Endothelial cell (in vitro differentiated cells): ENCODE results near the gene TMEM178B. TPM values are rescaled to one million over a fixed set of nuclear protein-coding genes. Genes with fewer than 3 reads are reported as not detected.

Source experiments
- DNase-seq: peaks from one replicate; pipeline ENCODE4 v3.0.0; 2021; ENCODE audit warnings: low spot score
- H3K27ac Mint-ChIP-seq: one replicate; pipeline ENCODE4 v1.8.0; 2021; ENCODE audit warnings: mixed read lengths, inconsistent platforms; ENCODE audit not compliant: unreplicated experiment
- H3K27me3 Mint-ChIP-seq: one replicate; pipeline ENCODE4 v1.8.0; 2021; ENCODE audit warnings: mild to moderate bottlenecking, moderate library complexity, mixed read lengths, inconsistent platforms; ENCODE audit not compliant: unreplicated experiment
- H3K36me3 Mint-ChIP-seq: one replicate; pipeline ENCODE4 v1.8.0; 2021; ENCODE audit warnings: mild to moderate bottlenecking, low read depth, mixed read lengths, inconsistent platforms; ENCODE audit not compliant: unreplicated experiment
- H3K4me1 Mint-ChIP-seq: one replicate; pipeline ENCODE4 v1.8.0; 2021; ENCODE audit warnings: mild to moderate bottlenecking, mixed read lengths, inconsistent platforms; ENCODE audit not compliant: unreplicated experiment
- H3K4me3 Mint-ChIP-seq: one replicate; pipeline ENCODE4 v1.8.0; 2021; ENCODE audit warnings: mild to moderate bottlenecking, mixed read lengths, inconsistent platforms; ENCODE audit not compliant: unreplicated experiment
- H3K9me3 Mint-ChIP-seq: one replicate; pipeline ENCODE4 v1.8.0; 2021; ENCODE audit warnings: mixed read lengths, inconsistent platforms; ENCODE audit not compliant: unreplicated experiment
- CTCF ChIP-seq: fragments of 200-600 bp; sonication (generic); IDR thresholded peaks from one replicate; pipeline ENCODE4 v1.5.0; 2021; ENCODE audit warnings: antibody characterized with exemption; ENCODE audit not compliant: unreplicated experiment
- total RNA-seq: library from RNA; stranded (reverse); fragmentation: NEBNext Ultra II Directional; extraction: Animal tissue kit (Norgen Biotek cat#: 25700); gene quantifications from one replicate; pipeline ENCODE4 v1.2.1, GENCODE V29; 2021; ENCODE audit not compliant: unreplicated experiment

The TMEM178B gene
- total RNA-seq, 1 donor from 2014 or later, result 0.28 TPM

- no peak for DNase-seq
- no peak overlapping the region for H3K27ac Mint-ChIP-seq
- no peak overlapping the region for H3K4me3 Mint-ChIP-seq
- no peaks in the 10 kb centered on the region for H3K4me1 Mint-ChIP-seq
- no peaks in the 10 kb centered on the region for H3K36me3 Mint-ChIP-seq
- no peaks in the 10 kb centered on the region for H3K9me3 Mint-ChIP-seq
- TF ChIP-seq CTCF, result no peak
- peaks cover 1% of the 10 kb centered on the region for H3K27me3 Mint-ChIP-seq
Observed at GRCh38 chr7:141348728-141349127, 274.9 kb downstream of the TMEM178B start.

GRCh38 chr7:141349338-141349737, 275.5 kb downstream of the TMEM178B start:
- Mint-ChIP-seq H3K9me3 (no peaks in the 10 kb centered on the region), H3K36me3 (no peaks in the 10 kb centered on the region), H3K4me3 (no peak overlapping the region), H3K27me3 (peaks cover 1% of the 10 kb centered on the region), H3K4me1 (peaks cover 1% of the 10 kb centered on the region), H3K27ac (no peak overlapping the region)
- DNase-seq, result no peak
- TF ChIP-seq CTCF, result no peak

- H3K27me3 Mint-ChIP-seq, result peaks cover 1% of the 10 kb centered on the region
- H3K36me3 Mint-ChIP-seq, result no peaks in the 10 kb centered on the region
- DNase-seq, result no peak
- no peak for TF ChIP-seq CTCF
- H3K4me1 Mint-ChIP-seq, result peaks cover 6% of the 10 kb centered on the region
- no peaks in the 10 kb centered on the region for H3K9me3 Mint-ChIP-seq
- no peak overlapping the region for H3K4me3 Mint-ChIP-seq
- H3K27ac Mint-ChIP-seq, result no peak overlapping the region
Observed at GRCh38 chr7:141349804-141350203, 275.9 kb downstream of the TMEM178B start.

GRCh38 chr7:141351175-141351574, 277.3 kb downstream of the TMEM178B start:
- no peaks in the 10 kb centered on the region for H3K36me3 Mint-ChIP-seq
- peaks cover 1% of the 10 kb centered on the region for H3K27me3 Mint-ChIP-seq
- H3K27ac Mint-ChIP-seq, result no peak overlapping the region
- H3K9me3 Mint-ChIP-seq, result no peaks in the 10 kb centered on the region
- no peak for DNase-seq
- no peak for TF ChIP-seq CTCF
- H3K4me1 Mint-ChIP-seq, result peaks cover 10% of the 10 kb centered on the region
- H3K4me3 Mint-ChIP-seq, result no peak overlapping the region

GRCh38 chr7:141352955-141353354, 279.1 kb downstream of the TMEM178B start:
- no peak for TF ChIP-seq CTCF
- Mint-ChIP-seq H3K9me3 (no peaks in the 10 kb centered on the region), H3K4me1 (peaks cover 10% of the 10 kb centered on the region), H3K27me3 (peaks cover 1% of the 10 kb centered on the region), H3K36me3 (no peaks in the 10 kb centered on the region), H3K4me3 (no peak overlapping the region), H3K27ac (no peak overlapping the region)
- DNase-seq, result no peak
